Prostate gland (tissue), 2 donors: ENCODE results near the gene IQCM. TPM values are rescaled to one million over a fixed set of nuclear protein-coding genes. Genes with fewer than 3 reads are reported as not detected.

Experiments used
- DNase-seq: peaks from one replicate; pipeline ENCODE4 v3.0.0-alpha.2; 2019; ENCODE audit warnings: low spot score
- H3K27ac ChIP-seq, 2 donors: fragments of 200-600 bp; sonication (generic); 2 replicates each; pipeline ENCODE4 v1.5.1; 2017 to 2019
- H3K27me3 ChIP-seq: fragments of 200-600 bp; sonication (generic); replicated peaks from 2 replicates; pipeline ENCODE4 v1.5.1; 2019; ENCODE audit not compliant: insufficient read depth
- H3K36me3 ChIP-seq, 2 donors: fragments of 200-600 bp; sonication (generic); 1 replicate in 1 of 2; 2 replicates in 1 of 2; pipeline versions ENCODE4 v1.5.1 to v1.8.1; 2017 to 2019
- H3K4me1 ChIP-seq: fragments of 200-600 bp; sonication (generic); replicated peaks from 2 replicates; pipeline ENCODE4 v1.5.1; 2019
- H3K4me3 ChIP-seq, 2 donors: fragments of 200-600 bp; sonication (generic); 2 replicates each; pipeline ENCODE4 v1.5.1; 2017 to 2019
- H3K9me3 ChIP-seq: fragments of 200-600 bp; sonication (generic); 2 replicates; pipeline ENCODE4 v1.5.1; 2017
- CTCF ChIP-seq, 4 experiments: fragments of 200-600 bp in 2 of 4; fragments of 450-650 bp in 2 of 4; sonication (generic) in 2 of 4; IDR thresholded peaks; 1 replicate in 3 of 4; 2 replicates in 1 of 4; pipeline ENCODE4 v1.5.1; 2016 to 2019; ENCODE audit warnings: antibody characterized with exemption in 4 of 4, mild to moderate bottlenecking in 2 of 4, moderate library complexity in 2 of 4
- POLR2A ChIP-seq: fragments of 450-650 bp; IDR thresholded peaks from one replicate; pipeline ENCODE4 v1.6.1; 2016; ENCODE audit warnings: antibody characterized with exemption, mild to moderate bottlenecking
- POLR2AphosphoS5 ChIP-seq: sonication (generic); formaldehyde crosslinking; IDR thresholded peaks from one replicate; pipeline ENCODE4 v1.6.1; 2017; ENCODE audit warnings: antibody characterized with exemption
- WGBS: methylation state at CpG from one replicate; pipeline ENCODE4 v1.1.5; 2018; 5-methylcytosine and 5-hydroxymethylcytosine counted together
- intact Hi-C: fragments of 100-400 bp; cut with DNase I; formaldehyde crosslinking; loops from one replicate; pipeline ENCODE4 v1.14.2; 2022
- total RNA-seq, 2 donors: library from RNA; depleted of rRNA; stranded (reverse); fragments of >200 nt; gene quantifications; one replicate each; pipeline ENCODE4 v1.1.0, GENCODE V29; 2016

The IQCM gene
- total RNA-seq, 2 donors from 2014 or later: not detected

DNA sequence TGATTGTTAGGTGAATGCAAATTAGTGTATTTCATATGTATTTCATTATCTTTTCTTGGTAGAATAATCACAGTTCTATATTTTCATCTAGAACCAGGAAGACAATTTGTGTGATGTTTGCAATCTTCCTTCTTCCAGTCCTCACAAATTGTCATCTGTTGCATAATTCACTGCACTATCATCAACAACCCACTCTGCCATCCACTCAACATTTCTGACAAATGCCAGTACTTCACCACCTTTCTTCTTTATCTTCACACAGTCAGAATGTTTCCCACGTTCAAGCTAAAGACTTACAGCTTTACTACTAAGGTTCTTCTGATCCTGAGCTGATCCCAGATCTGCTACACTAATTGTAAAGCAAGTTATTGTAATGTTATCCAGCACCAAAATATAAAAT lies 107.8 kb downstream of the IQCM start:
- 41% methylated on average over 1 of the region's 1 CpG for WGBS
- no peaks in the 10 kb centered on the region for H3K36me3 ChIP-seq
- no peak overlapping the region for H3K27ac ChIP-seq

DNA sequence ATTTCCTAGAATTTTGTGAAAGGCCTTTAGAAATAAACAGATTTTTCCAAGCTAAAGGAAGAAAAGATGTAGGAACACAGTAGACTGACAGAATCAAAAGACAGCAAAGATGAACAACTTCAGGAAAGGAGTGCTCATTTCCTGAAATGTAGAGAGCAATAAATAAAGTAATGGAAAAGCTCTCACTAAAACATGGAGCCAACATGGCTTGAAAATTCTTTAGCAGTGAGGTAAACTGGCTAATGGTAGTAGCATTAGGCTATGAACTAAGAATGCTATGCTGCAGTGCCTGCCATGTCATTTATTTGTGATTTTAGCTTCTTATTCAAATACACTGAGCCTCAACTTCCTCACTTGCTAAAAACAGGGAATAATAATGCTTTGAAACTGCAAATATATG lies 108.7 kb downstream of the IQCM start:
- Histone ChIP-seq H3K4me1 (no peaks in the 10 kb centered on the region), H3K36me3 (no peaks in the 10 kb centered on the region), H3K9me3 (no peaks in the 10 kb centered on the region), H3K27ac (no peak overlapping the region), H3K4me3 (no peak overlapping the region), H3K27me3 (no peaks in the 10 kb centered on the region)
- intact Hi-C loops: no loop called here
- no peak for DNase-seq
- TF ChIP-seq POLR2AphosphoS5: no peak
- TF ChIP-seq POLR2A: no peak
- no peak for TF ChIP-seq CTCF (IDR thresholded peaks at IDR 0.05)

More for the DNA sequence above, 107.8 kb downstream of the IQCM start:
- Histone ChIP-seq H3K4me3 (no peak overlapping the region), H3K27me3 (no peaks in the 10 kb centered on the region), H3K9me3 (no peaks in the 10 kb centered on the region), H3K4me1 (no peaks in the 10 kb centered on the region)
- intact Hi-C loops: no loop called here
- TF ChIP-seq POLR2A: no peak
- TF ChIP-seq POLR2AphosphoS5: no peak
- no peak for TF ChIP-seq CTCF (IDR thresholded peaks at IDR 0.05)
- DNase-seq: no peak

GRCh38 chr4:149702414-149703293 lies 113.0 kb downstream of the IQCM start:
- 83% methylated on average over 2 of the region's 2 CpGs for WGBS
- intact Hi-C loops: no loop called here
- H3K36me3 ChIP-seq: no peaks in the 10 kb centered on the region
- no peak overlapping the region for H3K27ac ChIP-seq
- no peaks in the 10 kb centered on the region for H3K4me1 ChIP-seq
- no peaks in the 10 kb centered on the region for H3K27me3 ChIP-seq
- TF ChIP-seq POLR2AphosphoS5 (no peak), CTCF (IDR thresholded peaks at IDR 0.05) (no peak), POLR2A (no peak)
- no peak overlapping the region for H3K4me3 ChIP-seq
- DNase-seq: no peak
- no peaks in the 10 kb centered on the region for H3K9me3 ChIP-seq

DNA sequence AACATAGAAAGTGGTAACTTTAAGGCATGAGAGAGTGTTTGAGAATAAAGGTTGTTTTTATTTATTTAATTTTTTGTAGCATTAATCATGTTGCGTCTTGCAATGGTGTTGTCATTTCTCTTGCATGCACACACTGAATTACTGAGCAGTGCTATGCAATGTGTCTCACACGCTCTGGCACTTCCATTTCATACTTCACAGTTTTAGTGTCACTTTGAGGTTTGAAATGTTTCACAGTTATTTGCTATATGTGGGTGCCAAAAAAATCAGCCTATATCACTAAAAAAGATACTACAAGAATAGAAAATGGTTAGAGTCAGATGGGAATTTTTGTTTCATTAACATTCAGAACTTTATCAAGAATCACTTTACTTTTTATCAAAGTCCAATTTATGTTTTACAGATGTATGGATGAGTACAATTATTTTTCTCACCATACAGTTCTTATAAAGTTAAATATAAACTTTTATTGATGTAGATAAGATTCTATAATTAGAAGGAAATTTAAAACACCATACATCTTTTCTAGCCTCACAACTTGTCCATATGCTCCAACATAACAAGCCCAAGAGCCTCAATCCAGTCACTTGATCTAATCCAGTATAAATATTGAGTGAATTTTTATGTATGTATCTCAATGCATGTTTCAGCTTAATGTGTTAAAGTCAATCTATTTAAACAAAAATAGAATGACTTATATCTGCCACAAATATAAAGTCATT lies 114.0 kb downstream of the IQCM start:
- no peaks in the 10 kb centered on the region for H3K36me3 ChIP-seq
- H3K9me3 ChIP-seq: no peaks in the 10 kb centered on the region
- no peak for DNase-seq
- H3K4me1 ChIP-seq: no peaks in the 10 kb centered on the region
- H3K27me3 ChIP-seq: no peaks in the 10 kb centered on the region
- TF ChIP-seq POLR2A (no peak), POLR2AphosphoS5 (no peak), CTCF (IDR thresholded peaks at IDR 0.05) (no peak)
- intact Hi-C loops: no loop called here
- H3K27ac ChIP-seq: no peak overlapping the region
- H3K4me3 ChIP-seq: no peak overlapping the region
- 86% methylated on average over 2 of the region's 2 CpGs for WGBS
